Mucosa of stomach (tissue), 1 donor: ENCODE measurements around the gene GRIA1.
"Not testable (repeated sequence)": the region's sequence is repeated elsewhere in the genome, so short reads cannot be mapped to it uniquely, and the experiment has no call there.

Experiments used
- H3K27me3 ChIP-seq: one replicate; pipeline ENCODE4 v1.7.0; 2013; ENCODE audit warnings: mild to moderate bottlenecking, low read length; ENCODE audit not compliant: control insufficient read depth, insufficient read depth
- H3K36me3 ChIP-seq: one replicate; pipeline ENCODE4 v1.7.0; 2013; ENCODE audit warnings: low read length; ENCODE audit not compliant: control insufficient read depth, insufficient read depth
- H3K4me1 ChIP-seq: one replicate; pipeline ENCODE4 v1.7.0; 2013; ENCODE audit warnings: mild to moderate bottlenecking, low read length; ENCODE audit not compliant: control insufficient read depth, insufficient read depth
- H3K4me3 ChIP-seq: one replicate; pipeline ENCODE4 v1.7.0; 2013; ENCODE audit warnings: low read length
- H3K9ac ChIP-seq: one replicate; pipeline ENCODE4 v1.7.0; 2013; ENCODE audit warnings: mild to moderate bottlenecking, low read length, moderate library complexity
- H3K9me3 ChIP-seq: one replicate; pipeline ENCODE4 v1.7.0; 2013; ENCODE audit warnings: mild to moderate bottlenecking, low read length, moderate library complexity; ENCODE audit not compliant: control insufficient read depth
- donor health status: Pancreatic carcinoma.

GRIA1 gene

GRCh38 chr5:153860195-153860886 is 369.9 kb downstream of the GRIA1 start:
- no peaks in the 10 kb centered on the region for H3K36me3 ChIP-seq
- H3K9me3 ChIP-seq, result no peaks in the 10 kb centered on the region
- H3K9ac ChIP-seq, result no peak overlapping the region
- no peaks in the 10 kb centered on the region for H3K4me1 ChIP-seq
- no peak overlapping the region for H3K4me3 ChIP-seq
- H3K27me3 ChIP-seq, result no peaks in the 10 kb centered on the region

GRCh38 chr5:153862906-153863305 is 372.4 kb downstream of the GRIA1 start:
- H3K9me3 ChIP-seq, H3K36me3 ChIP-seq, H3K4me3 ChIP-seq, H3K27me3 ChIP-seq, H3K9ac ChIP-seq, H3K4me1 ChIP-seq: not testable (repeated sequence)
